Pancreas (tissue), 10 donors: ENCODE measurements around the gene FAM228B. TPM values are rescaled to one million over a fixed set of nuclear protein-coding genes. Genes with fewer than 3 reads are reported as not detected.
"Not testable (repeated sequence)": the region's sequence is repeated elsewhere in the genome, so short reads cannot be mapped to it uniquely, and the experiment has no call there.

Experiments
- ATAC-seq, 4 donors: fragments of 200-7000 bp; cut with Tn5 transposase; one replicate each; pipeline versions ENCODE4 v1.8.0 to v1.9.1; 2020; ENCODE audit warnings: mild to moderate bottlenecking in 4 of 4, moderate library complexity in 4 of 4
- DNase-seq, 6 donors: peaks; one replicate each; pipeline ENCODE4 v3.0.0-alpha.2; 2020
- FAIRE-seq: peaks from 2 replicates; lab custom pipeline; 2012; peaks lifted over from hg19 to GRCh38; lab: Jason Lieb, UNC
- H3K27ac ChIP-seq, 4 donors: fragments of 200-600 bp; sonication (generic); 1 replicate in 3 of 4; 2 replicates in 1 of 4; pipeline versions ENCODE4 v1.5.0 to v1.8.0; 2020
- H3K27me3 ChIP-seq, 4 donors: fragments of 200-600 bp; one replicate each; pipeline ENCODE4 v1.8.0; 2021
- H3K36me3 ChIP-seq, 3 donors: fragments of 200-600 bp; sonication (generic) in 1 of 3; one replicate each; pipeline versions ENCODE4 v1.5.0 to v1.8.0; 2020 to 2021
- H3K4me1 ChIP-seq, 3 donors: fragments of 200-600 bp; one replicate each; pipeline ENCODE4 v1.8.0; 2021
- H3K4me3 ChIP-seq, 4 donors: fragments of 200-600 bp; sonication (generic) in 2 of 4; one replicate each; pipeline versions ENCODE4 v1.5.0 to v1.8.0; 2020 to 2021
- H3K9me3 ChIP-seq, 4 donors: fragments of 200-600 bp; one replicate each; pipeline ENCODE4 v1.8.0; 2021
- CTCF ChIP-seq, 4 donors: fragments of 200-600 bp; sonication (generic) in 3 of 4; IDR thresholded peaks; one replicate each; pipeline versions ENCODE4 v1.5.0 to v1.8.0; 2021; ENCODE audit warnings: antibody characterized with exemption in 4 of 4
- WGBS, 2 donors: extraction: QIAGEN DNeasy Blood & Tissue Kit; methylation state at CpG; one replicate each; pipeline ENCODE4 v1.1.7; 2013; 5-methylcytosine and 5-hydroxymethylcytosine counted together
- intact Hi-C, 3 donors: fragments of 100-400 bp; cut with DNase I; formaldehyde crosslinking; loops; one replicate each; pipeline versions ENCODE4 v1.11.1 to v1.14.2; 2022
- polyA plus RNA-seq, 2 donors: library from polyadenylated mRNA; stranded (reverse); fragments of 200-250 nt; gene quantifications; one replicate each; pipeline ENCODE4 v1.2.3, GENCODE V29; 2013
- total RNA-seq, 6 donors: library from RNA; stranded (reverse); fragmentation: NEBNext Ultra II Directional in 4 of 6; extraction: Animal tissue kit (Norgen Biotek cat#: 25700) in 4 of 6; gene quantifications; one replicate each; pipeline versions ENCODE4 v1.2.1 to v1.2.4, GENCODE V29; 2021 to 2023
- donor health status: healthy with polysubstance abuse.
- donor health status: DM: no; HTN: no; CAD: no; lungs with moderate emphysema.
- donor health status: DM: no; HTN: no; CAD: no.
- donor health status: control.
- donor health status: control.
- donor health status: Bipolar disorder and iron deficiency.
- donor health status: DM: yes; HTN: yes; CAD: no.
- donor health status: DM: no; HTN: no; CAD: no.
- donor health status: DM: no; HTN: no; CAD: no.
- donor health status: DM: yes; HTN: yes; CAD: no.

FAM228B gene
- total and polyA plus RNA-seq, 8 donors, result 5.8 to 31.4 (median 9.0) TPM

GRCh38 chr2:24106786-24107185 lies 16.5 kb upstream of the FAM228B start:
- DNase-seq (no peak), FAIRE-seq (no peak), ATAC-seq (no peak)
- H3K4me3 ChIP-seq, result no peak overlapping the region
- no peak for TF ChIP-seq CTCF (IDR thresholded peaks at IDR 0.05)
- no peaks in the 10 kb centered on the region for H3K36me3 ChIP-seq
- no peaks in the 10 kb centered on the region for H3K27me3 ChIP-seq
- H3K9me3 ChIP-seq, result no peaks in the 10 kb centered on the region
- H3K4me1 ChIP-seq, result no peaks in the 10 kb centered on the region
- intact Hi-C loops, result no loop called here
- H3K27ac ChIP-seq, result no peak overlapping the region

GRCh38 chr2:24107336-24107735 lies 15.9 kb upstream of the FAM228B start:
- Histone ChIP-seq H3K27ac (no peak overlapping the region), H3K9me3 (no peaks in the 10 kb centered on the region), H3K4me1 (no peaks in the 10 kb centered on the region), H3K36me3 (no peaks in the 10 kb centered on the region), H3K4me3 (no peak overlapping the region), H3K27me3 (no peaks in the 10 kb centered on the region)
- intact Hi-C loops, result no loop called here
- ATAC-seq (no peak), FAIRE-seq (no peak), DNase-seq (no peak)
- 36 to 93% methylated on average over 1 of the region's 1 CpG for WGBS, 2 donors
- no peak for TF ChIP-seq CTCF (IDR thresholded peaks at IDR 0.05)

GRCh38 chr2:24109431-24109830 lies 13.8 kb upstream of the FAM228B start:
- intact Hi-C loops, DNase-seq, FAIRE-seq, H3K9me3 ChIP-seq, H3K4me1 ChIP-seq, H3K27me3 ChIP-seq, H3K27ac ChIP-seq, ATAC-seq, H3K4me3 ChIP-seq, H3K36me3 ChIP-seq: not testable (repeated sequence)
- 98 to 100% methylated on average over 1 of the region's 1 CpG for WGBS, 2 donors

- H3K9me3 ChIP-seq, result no peaks in the 10 kb centered on the region
- no peak for TF ChIP-seq CTCF (IDR thresholded peaks at IDR 0.05)
- H3K27me3 ChIP-seq, result no peaks in the 10 kb centered on the region
- DNase-seq (no peak), ATAC-seq (no peak), FAIRE-seq (no peak)
- 78 to 80% methylated on average over 7 of the region's 7 CpGs for WGBS, 2 donors
- H3K4me3 ChIP-seq, result no peak overlapping the region
- no peak overlapping the region for H3K27ac ChIP-seq
- no peaks in the 10 kb centered on the region for H3K4me1 ChIP-seq
- intact Hi-C loops, result no loop called here
- H3K36me3 ChIP-seq, result no peaks in the 10 kb centered on the region
Observed at GRCh38 chr2:24110660-24111303, 12.5 kb upstream of the FAM228B start.

GRCh38 chr2:24111407-24111901 lies 11.8 kb upstream of the FAM228B start:
- intact Hi-C loops, result no loop called here
- Histone ChIP-seq H3K36me3 (no peaks in the 10 kb centered on the region), H3K9me3 (no peaks in the 10 kb centered on the region), H3K4me1 (no peaks in the 10 kb centered on the region), H3K27ac (no peak overlapping the region), H3K4me3 (no peak overlapping the region), H3K27me3 (no peaks in the 10 kb centered on the region)
- TF ChIP-seq CTCF (IDR thresholded peaks at IDR 0.05), result no peak
- WGBS, 2 donors, result 67 to 72% methylated on average over 2 of the region's 2 CpGs
- ATAC-seq, result no peak
- no peak for DNase-seq
- FAIRE-seq, result no peak
